LNCaP clone FGC (cell line): Measurements from ENCODE around the gene GCGR.

Source experiments
- DNase-seq: peaks from one replicate; pipeline ENCODE4 v3.0.0-alpha.2; 2011; ENCODE audit warnings: low read depth
- H3K4me3 ChIP-seq: 2 replicates; pipeline ENCODE4 v1.5.1; 2011; ENCODE audit warnings: mild to moderate bottlenecking, low read depth, low read length, control low read depth
- TF ChIP-seq, protein P1 (sequence below): IDR thresholded peaks from 2 replicates; pipeline ENCODE4 v1.5.1; 2012; ENCODE audit warnings: mild to moderate bottlenecking; ENCODE audit not compliant: control insufficient read depth, insufficient read depth; ENCODE audit errors: extremely low read depth

Gene GCGR

DNA sequence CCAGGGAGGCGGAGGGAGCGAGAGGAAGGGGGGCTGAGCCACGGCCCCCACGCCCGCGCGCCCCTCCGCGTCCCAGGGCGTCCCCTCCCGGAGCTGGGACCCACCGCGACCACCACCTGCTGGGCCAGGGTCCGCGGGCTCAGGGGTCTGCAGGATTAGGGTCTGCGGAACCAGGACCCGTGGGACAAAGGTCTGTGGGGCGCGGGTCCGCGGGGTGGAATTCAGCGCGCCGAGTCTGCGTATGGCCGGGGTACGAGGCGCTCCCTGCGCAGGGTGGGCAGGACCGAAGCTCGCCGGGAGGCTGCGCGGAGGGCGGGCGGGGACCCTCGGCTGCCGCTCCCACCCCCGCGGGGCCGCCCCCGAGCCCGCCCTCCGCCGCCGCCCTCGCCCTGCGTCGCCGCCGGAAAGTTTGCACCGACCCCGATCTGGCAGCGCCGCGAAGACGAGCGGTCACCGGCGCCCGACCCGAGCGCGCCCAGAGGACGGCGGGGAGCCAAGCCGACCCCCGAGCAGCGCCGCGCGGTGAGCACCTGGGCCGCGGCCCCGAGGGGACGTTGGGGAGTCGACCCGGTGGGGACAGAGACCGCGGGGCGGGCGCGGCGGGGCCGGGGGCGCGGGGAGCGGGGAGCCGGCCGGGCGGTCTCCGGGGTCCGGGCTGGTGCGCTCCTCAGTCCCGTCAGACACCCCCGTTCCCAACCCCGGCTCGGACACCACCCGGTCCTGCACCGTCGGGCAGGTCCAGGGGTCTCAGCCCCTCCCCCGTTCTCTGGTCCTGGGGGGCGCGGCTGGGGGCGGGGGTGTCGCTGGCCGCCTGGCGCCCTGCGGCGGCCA, at the start of gene GCGR:
Gene GCGR (plus strand): TSS at position 423 of the 831 bp plus-strand sequence. CDS start 4,869 bp downstream, outside the sequence.
- no peak for DNase-seq
- TF ChIP-seq, protein P1, sequence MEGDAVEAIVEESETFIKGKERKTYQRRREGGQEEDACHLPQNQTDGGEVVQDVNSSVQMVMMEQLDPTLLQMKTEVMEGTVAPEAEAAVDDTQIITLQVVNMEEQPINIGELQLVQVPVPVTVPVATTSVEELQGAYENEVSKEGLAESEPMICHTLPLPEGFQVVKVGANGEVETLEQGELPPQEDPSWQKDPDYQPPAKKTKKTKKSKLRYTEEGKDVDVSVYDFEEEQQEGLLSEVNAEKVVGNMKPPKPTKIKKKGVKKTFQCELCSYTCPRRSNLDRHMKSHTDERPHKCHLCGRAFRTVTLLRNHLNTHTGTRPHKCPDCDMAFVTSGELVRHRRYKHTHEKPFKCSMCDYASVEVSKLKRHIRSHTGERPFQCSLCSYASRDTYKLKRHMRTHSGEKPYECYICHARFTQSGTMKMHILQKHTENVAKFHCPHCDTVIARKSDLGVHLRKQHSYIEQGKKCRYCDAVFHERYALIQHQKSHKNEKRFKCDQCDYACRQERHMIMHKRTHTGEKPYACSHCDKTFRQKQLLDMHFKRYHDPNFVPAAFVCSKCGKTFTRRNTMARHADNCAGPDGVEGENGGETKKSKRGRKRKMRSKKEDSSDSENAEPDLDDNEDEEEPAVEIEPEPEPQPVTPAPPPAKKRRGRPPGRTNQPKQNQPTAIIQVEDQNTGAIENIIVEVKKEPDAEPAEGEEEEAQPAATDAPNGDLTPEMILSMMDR = no peak
- H3K4me3 ChIP-seq = no peak within 1 kb of the TSS

DNA sequence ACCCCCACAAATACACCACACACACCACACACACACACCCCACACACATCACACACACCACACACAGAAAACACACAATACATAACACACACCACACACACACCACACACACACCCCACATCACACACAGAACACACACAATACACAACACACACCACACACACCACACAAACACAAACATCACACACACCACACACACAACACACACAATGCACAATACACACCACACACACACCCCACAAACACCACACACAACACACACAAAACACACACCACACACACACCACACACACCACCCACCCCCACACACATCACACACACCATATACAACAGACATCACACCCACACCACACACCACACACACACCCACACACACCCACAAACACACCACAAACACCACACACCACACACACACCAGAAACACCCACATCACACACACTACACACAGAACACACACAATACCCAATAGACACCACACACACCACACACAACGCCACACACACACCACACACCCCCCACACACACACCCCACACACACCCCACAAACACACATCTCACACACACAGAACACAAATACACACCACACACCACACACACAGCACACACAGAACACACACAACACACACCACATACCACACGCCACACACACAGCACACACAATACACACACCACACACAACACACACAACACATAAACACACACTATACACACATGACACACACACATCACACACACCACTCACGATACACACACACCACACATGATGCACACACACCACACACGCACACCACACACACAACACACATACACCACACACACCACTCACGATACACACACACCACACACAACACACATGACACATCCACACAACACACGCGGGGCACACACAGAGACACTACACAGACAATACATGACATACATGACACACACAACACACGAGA, 11.0 kb upstream of the GCGR start:
- DNase-seq = no peak
- TF ChIP-seq, protein P1 = no peak
- H3K4me3 ChIP-seq = no peak overlapping the region

DNA sequence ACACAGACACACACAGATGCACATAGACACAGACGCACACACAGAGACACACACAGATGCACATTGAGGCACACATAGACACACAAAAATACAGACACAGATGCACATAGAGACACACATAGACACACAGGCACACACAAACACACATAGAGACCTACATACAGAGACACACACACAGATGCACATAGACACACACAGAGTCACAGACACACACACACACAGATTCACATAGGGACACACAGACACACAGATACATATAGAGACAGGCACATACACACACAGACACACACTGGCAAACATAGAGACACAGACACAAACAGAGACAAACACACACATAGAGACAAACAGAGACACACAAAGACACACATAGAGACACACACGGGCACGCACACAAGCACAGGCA, 9.9 kb upstream of the GCGR start:
- DNase-seq = no peak
- no peak overlapping the region for H3K4me3 ChIP-seq
- TF ChIP-seq, protein P1 = no peak

DNA sequence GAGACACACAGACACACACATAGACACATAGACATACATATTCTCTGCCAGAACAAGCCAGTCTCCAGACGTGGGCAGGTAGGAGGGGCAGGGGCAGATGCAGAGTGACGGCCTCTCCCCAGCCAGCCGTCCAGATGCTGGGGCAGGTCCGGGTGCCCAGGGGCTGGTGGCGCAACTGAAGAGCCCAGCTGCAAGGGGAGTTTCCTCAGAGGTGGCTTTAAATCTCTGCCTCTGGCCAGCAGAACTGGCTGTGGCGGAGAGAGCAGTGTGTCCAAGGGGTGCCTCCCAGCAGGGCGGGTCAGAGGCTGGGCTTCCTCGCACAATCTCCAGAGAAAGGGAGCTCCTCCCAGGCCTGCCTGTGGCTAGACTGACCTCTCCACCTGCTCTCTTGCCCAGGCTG, 9.4 kb upstream of the GCGR start:
- H3K4me3 ChIP-seq = no peak overlapping the region
- TF ChIP-seq, protein P1 = no peak
- no peak for DNase-seq

DNA sequence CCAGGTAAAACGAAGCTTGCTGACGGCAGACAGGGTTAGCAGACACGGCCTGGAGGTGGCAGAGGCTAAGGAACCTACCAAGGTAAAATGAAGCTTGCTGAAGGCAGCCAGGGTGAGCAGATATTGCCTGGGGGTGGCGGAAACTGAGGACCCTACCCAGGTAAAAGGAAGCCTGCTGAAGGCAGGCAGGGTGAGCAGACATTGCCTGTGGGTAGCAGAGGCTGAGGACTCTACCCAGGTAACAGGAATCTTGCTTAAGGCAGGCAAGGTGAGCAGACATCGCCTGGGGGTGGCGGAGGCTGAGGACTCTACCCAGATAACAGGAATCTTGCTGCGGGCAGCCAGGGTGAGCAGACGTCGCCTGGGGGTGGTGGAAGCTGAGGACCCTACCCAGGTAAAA, 2.6 kb upstream of the GCGR start:
- no peak for DNase-seq
- TF ChIP-seq, protein P1 = no peak
- no peak overlapping the region for H3K4me3 ChIP-seq

DNA sequence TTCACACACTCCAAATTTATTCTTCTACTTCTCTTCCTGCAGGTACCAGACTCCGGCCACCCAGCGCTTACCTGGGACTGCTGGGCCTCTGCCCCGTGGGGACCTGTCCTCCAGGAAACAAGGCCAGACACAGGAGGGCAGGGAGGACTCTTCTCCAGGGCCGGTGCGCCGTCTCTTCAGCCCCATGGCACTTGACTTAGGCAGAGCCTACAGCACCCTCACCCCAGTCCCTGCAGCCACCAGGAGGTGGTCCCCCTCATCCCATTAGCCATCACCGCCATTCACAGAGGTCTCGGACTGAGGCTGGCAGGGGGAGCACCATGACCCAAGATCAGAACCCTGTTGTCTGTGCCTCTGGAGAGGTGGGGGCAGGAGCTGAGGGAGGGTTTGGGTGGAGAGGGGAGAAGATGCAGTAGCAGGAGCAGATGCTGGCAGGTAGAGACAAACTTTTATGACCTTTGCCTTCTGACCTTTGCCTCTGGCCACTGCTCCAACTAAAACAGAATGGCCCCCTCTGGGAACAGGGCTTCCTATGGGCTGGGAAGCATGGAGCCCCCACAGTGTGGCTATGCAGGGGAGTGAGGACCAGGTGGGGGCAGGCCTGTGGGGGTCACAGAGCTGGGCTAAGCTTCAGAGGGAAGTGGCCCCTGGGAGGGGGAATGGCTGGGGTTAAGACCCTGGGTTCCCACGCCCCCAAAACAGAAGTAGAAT, 1.7 kb upstream of the GCGR start:
- DNase-seq = no peak
- TF ChIP-seq, protein P1 = no peak
- no peak overlapping the region for H3K4me3 ChIP-seq
